GM19239 (cell line): ENCODE data around the gene ADCY1.

ENCODE experiments used
- DNase-seq: peaks from one replicate; pipeline ENCODE4 v3.0.0; 2011; ENCODE audit warnings: low spot score; ENCODE audit not compliant: insufficient read length
- FAIRE-seq: peaks from 2 replicates; lab custom pipeline; 2011; peaks lifted over from hg19 to GRCh38; lab: Jason Lieb, UNC

ADCY1 gene

GRCh38 chr7:45575501-45576248, 1.5 kb downstream of the ADCY1 start:
- DNase-seq (no peak), FAIRE-seq (no peak)

DNA sequence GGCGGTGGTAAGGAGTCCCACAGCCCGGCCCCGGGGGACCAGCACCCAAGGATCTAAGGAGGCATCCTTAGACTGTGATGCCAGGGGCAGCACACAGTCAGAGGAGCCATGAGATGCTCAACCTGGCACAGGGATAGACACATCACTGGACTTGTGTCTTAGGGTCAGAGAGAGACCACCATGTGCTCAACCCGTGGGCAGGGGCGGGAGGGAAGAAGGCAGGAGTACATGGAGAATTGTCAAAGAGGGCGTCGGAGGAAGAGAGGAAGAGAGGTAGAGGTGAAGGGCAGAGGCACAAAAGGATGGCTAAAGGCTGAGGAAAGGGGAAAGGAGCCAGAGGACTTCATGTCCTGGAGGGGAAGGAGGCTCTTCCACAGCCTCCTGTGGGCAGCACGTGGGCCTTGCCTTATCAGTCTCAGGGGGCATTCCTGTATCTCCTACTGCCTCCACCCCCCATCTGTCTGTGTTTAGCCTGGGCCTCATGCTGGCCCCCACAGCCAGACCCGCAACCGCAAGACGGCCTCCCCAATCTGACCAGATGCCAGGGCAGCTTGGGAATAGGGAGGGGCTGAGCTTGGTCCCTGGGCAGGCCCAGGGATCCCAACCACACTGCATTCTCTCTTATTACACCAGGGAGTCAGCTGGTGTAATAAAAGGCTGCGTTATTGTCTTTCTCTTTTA, 2.2 kb downstream of the ADCY1 start:
- no peak for DNase-seq
- FAIRE-seq = no peak

GRCh38 chr7:45578022-45578421, 3.9 kb downstream of the ADCY1 start:
- FAIRE-seq (no peak), DNase-seq (no peak)

DNA sequence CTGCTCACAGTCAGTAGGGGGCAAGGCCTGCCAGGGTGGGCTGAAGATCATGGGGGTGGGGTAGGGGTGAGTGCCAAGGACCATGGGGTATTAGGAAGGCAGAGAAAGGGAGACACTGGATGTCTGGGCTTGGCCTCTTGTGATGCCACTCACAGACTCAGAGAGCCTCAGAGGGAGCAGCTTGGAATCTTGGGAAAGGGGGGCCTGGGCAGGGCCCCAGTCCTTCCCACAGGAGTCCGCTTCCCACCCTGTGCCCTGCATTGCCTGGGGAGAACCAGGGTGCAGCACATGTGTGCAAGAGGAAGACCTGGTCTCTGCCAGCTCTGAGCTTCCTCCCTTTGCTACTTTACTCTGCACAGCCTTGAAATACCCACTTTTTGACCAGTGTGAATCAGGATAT, 4.3 kb downstream of the ADCY1 start:
- FAIRE-seq = no peak
- no peak for DNase-seq

- FAIRE-seq (no peak), DNase-seq (no peak)
Observed at GRCh38 chr7:45579391-45579801, 5.2 kb downstream of the ADCY1 start.

- no peak for FAIRE-seq
Observed at GRCh38 chr7:45580053-45580872, 6.1 kb downstream of the ADCY1 start.

DNA sequence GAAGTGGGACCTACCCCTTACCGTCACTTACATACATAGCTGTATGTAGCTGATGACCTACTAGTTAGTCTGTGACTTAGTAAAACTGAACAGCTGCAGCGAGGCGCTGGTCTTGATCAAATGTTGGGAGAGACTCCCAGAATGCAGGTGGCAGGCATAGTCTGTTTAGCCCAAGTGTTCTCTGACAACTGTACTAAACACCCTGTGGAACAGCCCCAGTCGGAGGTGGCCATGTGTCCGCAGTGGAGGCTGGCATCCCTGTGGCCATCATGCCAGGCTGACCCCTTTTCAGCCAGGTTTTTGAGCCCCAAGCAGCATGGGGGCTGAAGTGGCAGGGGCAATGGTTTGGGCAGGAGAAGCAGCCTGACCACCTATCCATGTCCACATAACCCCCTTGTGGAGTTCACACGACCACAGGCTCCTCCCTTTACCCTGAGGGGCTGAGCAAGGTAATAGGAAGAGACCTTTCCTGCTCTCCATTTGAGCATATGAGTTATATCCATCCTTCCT, 7.2 kb downstream of the ADCY1 start:
- no peak for DNase-seq
- no peak for FAIRE-seq

More at GRCh38 chr7:45580053-45580872, 6.1 kb downstream of the ADCY1 start:
- no peak for DNase-seq

GRCh38 chr7:45582136-45582749, 8.1 kb downstream of the ADCY1 start:
- FAIRE-seq = no peak
- no peak for DNase-seq

DNA sequence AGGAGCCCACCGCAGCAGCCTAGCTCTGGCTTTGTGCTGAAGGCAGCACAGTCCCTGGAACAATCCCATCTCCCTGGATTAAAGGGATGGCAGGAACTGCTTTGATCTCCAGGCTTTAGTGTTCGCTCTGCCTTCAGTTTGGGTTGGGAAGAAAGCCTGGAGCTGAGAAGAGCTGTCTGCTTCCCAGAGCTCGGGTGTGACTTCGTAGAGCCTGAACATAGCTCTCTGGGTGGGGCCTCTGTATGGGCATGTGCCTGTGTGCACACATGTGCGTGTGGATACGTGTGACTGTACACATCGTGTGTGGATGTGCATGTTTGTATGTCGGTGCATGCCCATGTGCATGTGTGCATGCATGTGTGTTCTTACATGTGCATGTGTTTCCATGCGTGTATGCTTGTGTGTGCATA, 8.7 kb downstream of the ADCY1 start:
- DNase-seq (no peak), FAIRE-seq (no peak)

- no peak for FAIRE-seq
Observed at GRCh38 chr7:45583296-45583695, 9.1 kb downstream of the ADCY1 start.

GRCh38 chr7:45584261-45585210, 10.4 kb downstream of the ADCY1 start:
- FAIRE-seq (no peak), DNase-seq (no peak)

More at GRCh38 chr7:45583296-45583695, 9.1 kb downstream of the ADCY1 start:
- DNase-seq = no peak

- FAIRE-seq (no peak), DNase-seq (no peak)
Observed at GRCh38 chr7:45585628-45586027, 11.5 kb downstream of the ADCY1 start.

DNA sequence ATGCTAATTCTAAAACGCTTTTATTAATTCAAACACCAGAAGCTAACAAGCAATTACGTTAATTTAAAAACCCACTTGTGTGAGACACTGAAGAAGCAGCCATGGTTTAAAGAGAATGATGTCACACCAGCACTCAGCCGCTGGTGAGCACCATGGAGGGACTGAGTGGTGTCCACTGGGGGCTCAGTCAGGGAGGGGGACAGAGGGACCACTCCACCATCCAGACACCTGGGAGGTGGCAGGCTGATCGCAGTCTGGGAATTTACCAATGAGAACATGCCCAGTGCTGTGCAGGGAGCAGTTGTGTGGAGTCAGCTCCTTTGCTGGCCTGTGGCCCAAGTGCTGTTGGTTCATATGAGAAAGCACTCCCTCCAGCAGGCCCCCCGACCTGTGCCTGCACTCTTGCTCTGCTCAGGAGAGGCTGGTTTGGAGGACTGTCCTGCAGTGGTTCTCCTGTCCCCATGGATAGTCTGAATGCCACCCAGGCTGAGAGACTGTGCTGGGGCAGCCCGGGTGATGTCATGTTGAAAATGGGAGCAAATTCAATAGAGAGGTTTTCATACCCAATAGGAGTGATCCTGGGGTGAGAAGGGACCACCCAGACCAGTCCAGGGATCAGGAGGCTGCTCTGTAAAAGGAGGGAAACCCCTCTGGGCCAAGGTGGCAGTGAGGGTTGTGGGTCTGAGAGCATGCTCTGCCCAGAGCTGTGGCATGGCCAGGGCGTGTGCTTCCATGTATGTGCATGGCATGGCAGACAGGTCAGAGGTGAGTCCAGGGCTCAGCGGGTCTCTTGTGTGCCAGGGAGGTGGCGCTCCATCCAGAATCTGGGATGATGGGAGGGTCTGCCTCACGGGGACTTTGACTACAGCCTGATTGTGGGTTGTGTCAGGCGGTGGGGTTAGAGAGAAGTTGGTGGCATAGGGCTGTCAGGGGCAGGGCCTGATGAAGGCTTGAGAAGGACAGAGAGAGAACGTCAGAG, 12.7 kb downstream of the ADCY1 start:
- FAIRE-seq = no peak
- DNase-seq = no peak

GRCh38 chr7:45588466-45588865, 14.3 kb downstream of the ADCY1 start:
- FAIRE-seq (no peak), DNase-seq (no peak)

DNA sequence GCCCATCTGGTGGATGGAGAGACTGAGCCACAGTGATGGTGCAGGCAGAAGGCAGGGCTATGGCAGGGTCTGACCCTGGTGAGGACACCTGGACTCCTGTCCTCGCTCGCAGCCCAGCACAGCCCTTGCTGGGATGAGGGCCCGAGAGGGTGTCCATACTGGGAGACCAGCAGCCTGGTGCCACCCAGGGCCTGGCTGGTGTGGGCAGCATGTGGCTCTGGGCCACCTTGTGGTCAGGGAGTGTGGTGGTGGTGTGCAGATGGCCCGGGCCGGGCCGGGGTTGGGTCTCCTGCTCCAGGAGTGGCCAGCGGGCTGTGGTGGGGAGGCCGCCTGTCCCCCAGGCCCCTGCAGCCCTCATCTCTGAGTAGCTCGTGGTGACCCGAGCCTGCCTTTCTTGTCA, 14.9 kb downstream of the ADCY1 start:
- DNase-seq (no peak), FAIRE-seq (no peak)

DNA sequence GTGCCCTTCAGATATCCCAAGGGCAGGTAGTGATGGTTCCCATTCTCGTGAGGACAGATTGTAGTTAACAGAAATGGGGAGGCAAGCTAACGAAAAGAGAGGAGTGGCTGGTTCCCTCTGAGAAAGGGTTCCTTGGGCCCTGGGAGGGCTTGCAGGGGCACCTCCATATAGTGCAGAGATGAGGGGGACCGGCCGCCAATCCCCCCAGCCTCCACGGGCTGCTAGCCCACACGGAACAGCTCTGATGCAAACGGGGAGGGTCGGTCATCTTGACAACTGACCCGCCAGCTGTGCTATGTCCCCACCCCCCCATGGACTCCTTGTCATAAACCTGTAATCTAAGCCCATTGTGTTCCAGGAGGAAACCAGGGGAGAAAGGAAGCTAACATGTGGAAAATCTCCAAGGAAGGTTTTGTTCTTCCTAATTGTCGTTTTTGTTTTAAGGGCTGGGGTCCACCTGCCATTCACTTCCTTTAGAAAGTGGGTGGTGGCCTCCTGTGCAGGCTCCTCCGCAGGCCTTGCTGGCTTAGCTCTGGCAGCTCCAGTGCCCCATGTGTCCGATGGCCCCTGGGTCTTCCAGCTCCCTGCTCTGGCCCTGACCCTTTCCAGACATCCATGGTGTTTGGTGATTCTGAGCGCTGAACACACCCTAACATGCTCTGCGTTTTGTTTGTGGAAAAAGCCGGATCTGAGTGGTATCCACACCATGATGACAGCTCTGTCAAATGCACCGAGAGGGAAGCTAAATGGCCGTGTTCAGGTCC, 15.9 kb downstream of the ADCY1 start:
- DNase-seq = no peak
- no peak for FAIRE-seq

GRCh38 chr7:45590679-45591057, 16.5 kb downstream of the ADCY1 start:
- FAIRE-seq (no peak), DNase-seq (no peak)
